IPS-NIHi11 (cell line): ENCODE measurements around the gene LRRC72.
"Not testable (repeated sequence)": the region's sequence is repeated elsewhere in the genome, so short reads cannot be mapped to it uniquely, and the experiment has no call there.

Source experiments
- DNase-seq: peaks from one replicate; pipeline ENCODE4 v3.0.0; 2012; ENCODE audit warnings: mixed read lengths, low spot score

LRRC72 gene

GRCh38 chr7:16528520-16528919 lies 1.9 kb downstream of the LRRC72 start:
- DNase-seq, result no peak

- no peak for DNase-seq
Measured at GRCh38 chr7:16529697-16530096, 3.1 kb downstream of the LRRC72 start.

- DNase-seq, result no peak
Measured at GRCh38 chr7:16531707-16532106, 5.1 kb downstream of the LRRC72 start.

GRCh38 chr7:16532272-16532671 lies 5.6 kb downstream of the LRRC72 start:
- no peak for DNase-seq

GRCh38 chr7:16535500-16535899 lies 8.9 kb downstream of the LRRC72 start:
- DNase-seq, result no peak

- not testable (repeated sequence) for DNase-seq
Measured at GRCh38 chr7:16540559-16540958, 13.9 kb downstream of the LRRC72 start.

- no peak for DNase-seq
Measured at GRCh38 chr7:16542401-16542800, 15.8 kb downstream of the LRRC72 start.

- no peak for DNase-seq
Measured at GRCh38 chr7:16543456-16543855, 16.8 kb downstream of the LRRC72 start.

GRCh38 chr7:16546921-16547505 lies 20.4 kb downstream of the LRRC72 start:
- no peak for DNase-seq

GRCh38 chr7:16548428-16548827 lies 21.8 kb downstream of the LRRC72 start:
- no peak for DNase-seq

GRCh38 chr7:16550671-16551070 lies 24.0 kb downstream of the LRRC72 start:
- DNase-seq, result no peak

- DNase-seq, result no peak
Measured at GRCh38 chr7:16554518-16555236, 28.1 kb downstream of the LRRC72 start.

GRCh38 chr7:16556359-16556758 lies 29.7 kb downstream of the LRRC72 start:
- DNase-seq, result no peak

GRCh38 chr7:16558761-16559302 lies 32.2 kb downstream of the LRRC72 start:
- no peak for DNase-seq

- DNase-seq, result no peak
Measured at GRCh38 chr7:16559497-16560179, 33.0 kb downstream of the LRRC72 start.

GRCh38 chr7:16561943-16562342 lies 35.3 kb downstream of the LRRC72 start:
- DNase-seq, result no peak

- no peak for DNase-seq
Measured at GRCh38 chr7:16562456-16563220, 36.0 kb downstream of the LRRC72 start.

GRCh38 chr7:16563281-16564022 lies 36.8 kb downstream of the LRRC72 start:
- no peak for DNase-seq

GRCh38 chr7:16564023-16564380 lies 37.4 kb downstream of the LRRC72 start:
- no peak for DNase-seq

GRCh38 chr7:16564909-16565426 lies 38.3 kb downstream of the LRRC72 start:
- peak; percentile 75 for DNase-seq

- DNase-seq, result no peak
Measured at GRCh38 chr7:16571941-16572340, 45.3 kb downstream of the LRRC72 start.
